Upper lobe of left lung (tissue), 6 donors: ENCODE data around the gene AKAP8L. TPM values are rescaled to one million over a fixed set of nuclear protein-coding genes. Genes with fewer than 3 reads are reported as not detected.
"Not testable (repeated sequence)": the region's sequence is repeated elsewhere in the genome, so short reads cannot be mapped to it uniquely, and the experiment has no call there.

Experiments
- ATAC-seq, 2 donors: fragments of 200-7000 bp; cut with Tn5 transposase; one replicate each; pipeline ENCODE4 v1.9.1; 2022; ENCODE audit warnings: mild to moderate bottlenecking in 2 of 2, moderate library complexity in 2 of 2; ENCODE audit not compliant: low FRiP score in 2 of 2
- DNase-seq, 2 donors: peaks; one replicate each; pipeline ENCODE4 v3.0.0-alpha.2; 2019 to 2020
- H3K27ac ChIP-seq, 4 donors: fragments of 200-600 bp; sonication (generic); one replicate each; pipeline ENCODE4 v1.5.1; 2016 to 2019
- H3K27me3 ChIP-seq, 4 donors: fragments of 200-600 bp; sonication (generic); one replicate each; pipeline ENCODE4 v1.5.1; 2017 to 2019
- H3K36me3 ChIP-seq, 4 donors: fragments of 200-600 bp; sonication (generic); one replicate each; pipeline ENCODE4 v1.5.1; 2016 to 2019
- H3K4me1 ChIP-seq, 4 donors: fragments of 200-600 bp; sonication (generic); one replicate each; pipeline ENCODE4 v1.5.1; 2018 to 2019
- H3K4me3 ChIP-seq, 4 donors: fragments of 200-600 bp; sonication (generic); one replicate each; pipeline ENCODE4 v1.5.1; 2017 to 2019; ENCODE audit warnings: mild to moderate bottlenecking in 2 of 4, moderate library complexity in 1 of 4
- H3K9me3 ChIP-seq, 4 donors: fragments of 200-600 bp; sonication (generic); one replicate each; pipeline ENCODE4 v1.5.1; 2018 to 2019
- EP300 ChIP-seq, 4 donors: sonication (generic); formaldehyde crosslinking; IDR thresholded peaks; one replicate each; pipeline ENCODE4 v1.5.1; 2017; ENCODE audit warnings: antibody characterized with exemption in 4 of 4, control low read depth in 2 of 4
- POLR2A ChIP-seq, 4 donors: fragments of 450-650 bp; IDR thresholded peaks; one replicate each; pipeline ENCODE4 v1.5.1; 2016 to 2017; ENCODE audit warnings: antibody characterized with exemption in 4 of 4, mild to moderate bottlenecking in 2 of 4
- POLR2AphosphoS5 ChIP-seq, 2 donors: sonication (generic); formaldehyde crosslinking; IDR thresholded peaks; one replicate each; pipeline ENCODE4 v1.5.1; 2017; ENCODE audit warnings: antibody characterized with exemption in 2 of 2
- WGBS, 2 donors: methylation state at CpG; one replicate each; pipeline ENCODE4 v1.1.5; 2017 to 2018; 5-methylcytosine and 5-hydroxymethylcytosine counted together
- total RNA-seq, 6 donors: library from RNA; depleted of rRNA in 4 of 6; stranded (reverse); fragments of >200 nt in 4 of 6; gene quantifications; one replicate each; pipeline versions ENCODE4 v1.1.0 to v1.2.1, GENCODE V29; 2016 to 2021
- TF ChIP-seq, protein P1 (sequence below), 6 experiments: fragments of 450-650 bp in 4 of 6; fragments of 200-600 bp in 2 of 6; sonication (generic) in 2 of 6; IDR thresholded peaks; one replicate each; pipeline ENCODE4 v1.5.1; 2016 to 2019; ENCODE audit warnings: antibody characterized with exemption in 6 of 6
- donor health status: DM: no; HTN: no; CAD: no; lungs with moderate emphysema.
- donor health status: DM: no; HTN: yes; CAD: no; lungs with severe emphysema.

AKAP8L gene
- total RNA-seq, 6 donors from 2014 or later: 79.8 to 476 (median 91.2) TPM

GRCh38 chr19:15368051-15368632, 50.6 kb downstream of the AKAP8L start:
- H3K4me3 ChIP-seq: no peak overlapping the region
- no peak overlapping the region for H3K27ac ChIP-seq
- ATAC-seq (no peak), DNase-seq (peak in 1 of 2 donors; percentile 48)
- H3K4me1 ChIP-seq: no peaks in the 10 kb centered on the region
- no peak for TF ChIP-seq POLR2A (IDR thresholded peaks at IDR 0.05)
- no peak for TF ChIP-seq POLR2AphosphoS5 (IDR thresholded peaks at IDR 0.05)
- TF ChIP-seq EP300 (IDR thresholded peaks at IDR 0.05): no peak
- TF ChIP-seq, protein P1, sequence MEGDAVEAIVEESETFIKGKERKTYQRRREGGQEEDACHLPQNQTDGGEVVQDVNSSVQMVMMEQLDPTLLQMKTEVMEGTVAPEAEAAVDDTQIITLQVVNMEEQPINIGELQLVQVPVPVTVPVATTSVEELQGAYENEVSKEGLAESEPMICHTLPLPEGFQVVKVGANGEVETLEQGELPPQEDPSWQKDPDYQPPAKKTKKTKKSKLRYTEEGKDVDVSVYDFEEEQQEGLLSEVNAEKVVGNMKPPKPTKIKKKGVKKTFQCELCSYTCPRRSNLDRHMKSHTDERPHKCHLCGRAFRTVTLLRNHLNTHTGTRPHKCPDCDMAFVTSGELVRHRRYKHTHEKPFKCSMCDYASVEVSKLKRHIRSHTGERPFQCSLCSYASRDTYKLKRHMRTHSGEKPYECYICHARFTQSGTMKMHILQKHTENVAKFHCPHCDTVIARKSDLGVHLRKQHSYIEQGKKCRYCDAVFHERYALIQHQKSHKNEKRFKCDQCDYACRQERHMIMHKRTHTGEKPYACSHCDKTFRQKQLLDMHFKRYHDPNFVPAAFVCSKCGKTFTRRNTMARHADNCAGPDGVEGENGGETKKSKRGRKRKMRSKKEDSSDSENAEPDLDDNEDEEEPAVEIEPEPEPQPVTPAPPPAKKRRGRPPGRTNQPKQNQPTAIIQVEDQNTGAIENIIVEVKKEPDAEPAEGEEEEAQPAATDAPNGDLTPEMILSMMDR (IDR thresholded peaks at IDR 0.05): no peak
- WGBS, 2 donors: 92 to 93% methylated on average over 24 of the region's 24 CpGs
- H3K27me3 ChIP-seq: no peaks in the 10 kb centered on the region
- peaks cover 46 to 87% (median 81%) of the 10 kb centered on the region in 4 donors for H3K36me3 ChIP-seq
- H3K9me3 ChIP-seq: no peaks in the 10 kb centered on the region

DNA sequence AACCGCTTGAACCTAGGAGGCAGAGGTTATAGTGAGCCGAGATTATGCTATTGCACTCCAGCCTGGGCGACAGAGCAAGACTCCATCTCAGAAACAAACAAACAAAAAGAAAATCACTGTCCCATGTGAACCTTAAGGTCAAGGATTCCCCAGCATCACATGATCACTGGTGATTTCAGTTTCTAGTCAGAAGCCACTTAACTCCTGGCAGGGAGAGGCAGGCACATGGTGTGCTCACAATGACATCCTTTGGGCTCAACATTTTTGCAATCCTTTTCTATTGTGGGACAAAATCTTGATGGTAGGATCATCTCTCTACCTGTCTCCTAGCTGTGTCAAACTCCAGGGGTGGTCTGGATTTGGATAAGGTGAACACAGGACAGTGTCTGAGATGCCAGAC, 51.3 kb downstream of the AKAP8L start:
- no peaks in the 10 kb centered on the region for H3K4me1 ChIP-seq
- TF ChIP-seq, protein P1 (IDR thresholded peaks at IDR 0.05): no peak
- no peak for TF ChIP-seq EP300 (IDR thresholded peaks at IDR 0.05)
- no peak for TF ChIP-seq POLR2AphosphoS5 (IDR thresholded peaks at IDR 0.05)
- TF ChIP-seq POLR2A (IDR thresholded peaks at IDR 0.05): no peak
- H3K27ac ChIP-seq: no peak overlapping the region
- DNase-seq (no peak), ATAC-seq (no peak)
- H3K36me3 ChIP-seq: peaks cover 41 to 80% (median 74%) of the 10 kb centered on the region in 4 donors
- 91 to 98% methylated on average over 3 of the region's 3 CpGs for WGBS, 2 donors
- H3K27me3 ChIP-seq: no peaks in the 10 kb centered on the region
- no peaks in the 10 kb centered on the region for H3K9me3 ChIP-seq
- no peak overlapping the region for H3K4me3 ChIP-seq

DNA sequence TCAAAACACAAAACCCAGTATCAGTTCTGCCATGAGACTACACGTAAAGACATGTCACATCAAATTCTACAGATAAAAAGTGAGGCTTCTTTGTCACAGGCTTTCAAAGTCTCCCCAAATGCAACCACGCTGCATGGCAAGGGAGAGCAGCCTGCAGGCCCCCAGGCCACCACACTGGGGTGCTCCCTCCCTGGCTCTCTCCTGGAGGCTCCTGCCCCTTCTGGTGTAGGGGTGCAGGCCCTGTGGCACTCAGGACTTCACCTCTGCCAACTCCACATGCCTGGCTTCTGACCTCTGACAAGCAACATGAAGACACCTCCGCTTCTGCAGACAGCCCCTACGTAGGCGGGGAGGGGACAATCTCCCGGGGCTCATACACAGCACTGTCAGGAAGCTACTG, 53.5 kb downstream of the AKAP8L start:
- peaks cover 0 to 3% (median 0%) of the 10 kb centered on the region in 4 donors for H3K4me1 ChIP-seq
- H3K4me3 ChIP-seq: no peak overlapping the region
- ATAC-seq: no peak
- DNase-seq: no peak
- TF ChIP-seq, protein P1 (IDR thresholded peaks at IDR 0.05): no peak
- TF ChIP-seq POLR2AphosphoS5 (IDR thresholded peaks at IDR 0.05) (no peak), EP300 (IDR thresholded peaks at IDR 0.05) (no peak), POLR2A (IDR thresholded peaks at IDR 0.05) (no peak)
- H3K36me3 ChIP-seq: peaks cover 40 to 78% (median 72%) of the 10 kb centered on the region in 4 donors
- no peaks in the 10 kb centered on the region for H3K9me3 ChIP-seq
- no peaks in the 10 kb centered on the region for H3K27me3 ChIP-seq
- WGBS, 2 donors: 96 to 97% methylated on average over 5 to 6 of the region's 6 CpGs
- H3K27ac ChIP-seq: no peak overlapping the region

GRCh38 chr19:15363791-15364190, 55.0 kb downstream of the AKAP8L start:
- not testable (repeated sequence) for H3K27ac ChIP-seq, H3K9me3 ChIP-seq, DNase-seq, ATAC-seq, H3K4me3 ChIP-seq, H3K27me3 ChIP-seq, H3K4me1 ChIP-seq
- peaks cover 36 to 78% (median 69%) of the 10 kb centered on the region in 4 donors for H3K36me3 ChIP-seq
- WGBS, 2 donors: 64 to 77% methylated on average over 3 of the region's 3 CpGs

GRCh38 chr19:15363048-15363447, 55.7 kb downstream of the AKAP8L start:
- not testable (repeated sequence) for H3K27me3 ChIP-seq, H3K4me1 ChIP-seq, H3K27ac ChIP-seq, H3K9me3 ChIP-seq, ATAC-seq, H3K4me3 ChIP-seq
- WGBS, 2 donors: 80 to 90% methylated on average over 7 to 8 of the region's 30 CpGs
- H3K36me3 ChIP-seq: peaks cover 35 to 78% (median 69%) of the 10 kb centered on the region in 4 donors
- DNase-seq: peak in 1 of 2 donors; percentile 55

DNA sequence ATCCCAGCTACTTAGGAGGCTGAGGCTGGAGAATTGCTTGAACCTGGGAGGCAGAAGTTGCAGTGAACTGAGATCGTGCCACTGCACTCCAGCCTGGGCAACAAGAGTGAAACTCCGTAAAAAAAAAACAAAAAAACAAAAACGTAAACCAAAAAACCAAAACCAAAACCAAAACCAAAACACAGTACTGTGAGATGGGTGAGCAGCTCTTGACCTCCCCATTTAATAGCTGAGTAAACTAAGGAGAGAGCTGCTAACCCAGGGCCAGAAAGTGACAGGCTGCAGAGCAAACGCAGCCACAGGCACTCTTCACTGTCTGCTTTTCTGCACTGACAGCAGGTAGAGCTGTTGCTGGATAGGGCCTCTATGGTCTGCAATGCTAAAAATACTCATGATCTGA, 58.8 kb downstream of the AKAP8L start:
- peaks cover 38 to 82% (median 71%) of the 10 kb centered on the region in 4 donors for H3K36me3 ChIP-seq
- H3K4me1 ChIP-seq, DNase-seq, H3K27ac ChIP-seq, H3K27me3 ChIP-seq, H3K4me3 ChIP-seq, H3K9me3 ChIP-seq, ATAC-seq: not testable (repeated sequence)
- WGBS, 2 donors: 58 to 59% methylated on average over 4 of the region's 4 CpGs
